Kidney tubule cell (primary cell): ENCODE measurements around the gene TTC1.
A peak's percentile ranks its signal among the peaks of the same experiment; 100 is the strongest.
"Not testable (repeated sequence)": the region's sequence is repeated elsewhere in the genome, so short reads cannot be mapped to it uniquely, and the experiment has no call there.

ENCODE experiments used
- DNase-seq: peaks from one replicate; pipeline ENCODE4 v3.0.0-alpha.2; 2018; ENCODE audit warnings: low spot score

The TTC1 gene

GRCh38 chr5:159995907-159996306, 13.0 kb upstream of the TTC1 start:
- no peak for DNase-seq

GRCh38 chr5:160001457-160001856, 7.5 kb upstream of the TTC1 start:
- DNase-seq, result no peak

- no peak for DNase-seq
Observed at GRCh38 chr5:160007514-160007913, 1.4 kb upstream of the TTC1 start.

- not testable (repeated sequence) for DNase-seq
Observed at GRCh38 chr5:160008529-160008876, 436 bp upstream of the TTC1 start.

GRCh38 chr5:160009591-160009989, 651 bp downstream of the TTC1 start:
- DNase-seq, result no peak

GRCh38 chr5:160011471-160011870, 2.5 kb downstream of the TTC1 start:
- DNase-seq, result no peak

GRCh38 chr5:160014197-160014596, 5.3 kb downstream of the TTC1 start:
- not testable (repeated sequence) for DNase-seq

- no peak for DNase-seq
Observed at GRCh38 chr5:160018945-160019625, 10.1 kb downstream of the TTC1 start.

- DNase-seq, result no peak
Observed at GRCh38 chr5:160020266-160020770, 11.4 kb downstream of the TTC1 start.

- DNase-seq, result no peak
Observed at GRCh38 chr5:160020964-160021363, 12.0 kb downstream of the TTC1 start.

- peak; percentile 73 for DNase-seq
Observed at GRCh38 chr5:160021831-160022446, 13.0 kb downstream of the TTC1 start.

GRCh38 chr5:160023007-160023907, 14.3 kb downstream of the TTC1 start:
- DNase-seq, result no peak

- no peak for DNase-seq
Observed at GRCh38 chr5:160023908-160024630, 15.1 kb downstream of the TTC1 start.

GRCh38 chr5:160029004-160029403, 20.1 kb downstream of the TTC1 start:
- DNase-seq, result no peak

GRCh38 chr5:160029540-160030139, 20.7 kb downstream of the TTC1 start:
- no peak for DNase-seq

- DNase-seq, result no peak
Observed at GRCh38 chr5:160030631-160031377, 21.9 kb downstream of the TTC1 start.

- no peak for DNase-seq
Observed at GRCh38 chr5:160033546-160034252, 24.8 kb downstream of the TTC1 start.

- no peak for DNase-seq
Observed at GRCh38 chr5:160036243-160036642, 27.3 kb downstream of the TTC1 start.

GRCh38 chr5:160036884-160037283, 27.9 kb downstream of the TTC1 start:
- DNase-seq, result no peak

- DNase-seq, result no peak
Observed at GRCh38 chr5:160039810-160040470, 31.0 kb downstream of the TTC1 start.
